HG02678 (cell line): ENCODE measurements around the gene PXDN.
"Not testable (repeated sequence)": the region's sequence is repeated elsewhere in the genome, so short reads cannot be mapped to it uniquely, and the experiment has no call there.

Source experiments
- ATAC-seq: cut with Tn5 transposase; IDR thresholded peaks from one replicate; pipeline ENCODE4 v1.9.1; 2021; ENCODE audit warnings: mild to moderate bottlenecking, moderate library complexity; ENCODE audit not compliant: unreplicated experiment

PXDN gene

DNA sequence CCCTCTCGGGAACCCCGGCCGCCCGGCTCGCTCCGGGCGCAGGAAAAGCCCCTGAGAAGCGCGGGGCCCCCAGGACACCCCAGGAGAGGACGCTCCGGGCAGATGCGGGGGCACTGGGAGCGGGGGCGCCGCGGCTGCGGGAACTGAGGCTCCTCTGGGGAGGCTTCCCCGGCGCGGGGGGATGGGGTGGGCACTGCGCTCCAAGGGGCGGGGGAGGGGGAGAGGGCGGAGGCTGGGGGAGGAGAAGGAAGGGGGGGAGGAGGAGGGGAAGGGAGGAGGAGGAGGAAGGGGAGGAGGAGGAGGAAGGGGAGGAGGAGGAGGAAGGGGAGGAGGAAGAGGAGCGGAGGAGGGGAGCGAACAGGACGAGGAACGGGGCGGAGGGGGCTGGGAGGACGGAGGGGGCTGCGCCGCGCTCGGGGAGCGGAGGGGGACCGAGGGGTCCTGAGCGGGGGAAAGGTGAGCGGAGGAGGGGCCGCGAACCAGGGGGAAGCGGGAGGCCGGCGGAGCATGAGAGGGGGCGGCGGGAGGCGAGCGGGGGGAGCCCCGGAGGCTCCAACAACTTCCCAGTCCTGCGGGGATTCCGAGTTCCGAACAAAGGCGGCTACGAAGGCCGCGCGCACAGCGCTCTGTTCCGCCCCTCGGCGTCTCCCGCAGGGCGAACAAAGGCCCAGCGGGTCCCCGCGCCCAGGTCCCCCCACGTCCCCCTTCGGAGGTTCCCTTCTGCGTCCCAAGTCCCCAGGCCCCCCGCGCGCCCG, 742 bp downstream of the PXDN start:
- no peak for ATAC-seq

DNA sequence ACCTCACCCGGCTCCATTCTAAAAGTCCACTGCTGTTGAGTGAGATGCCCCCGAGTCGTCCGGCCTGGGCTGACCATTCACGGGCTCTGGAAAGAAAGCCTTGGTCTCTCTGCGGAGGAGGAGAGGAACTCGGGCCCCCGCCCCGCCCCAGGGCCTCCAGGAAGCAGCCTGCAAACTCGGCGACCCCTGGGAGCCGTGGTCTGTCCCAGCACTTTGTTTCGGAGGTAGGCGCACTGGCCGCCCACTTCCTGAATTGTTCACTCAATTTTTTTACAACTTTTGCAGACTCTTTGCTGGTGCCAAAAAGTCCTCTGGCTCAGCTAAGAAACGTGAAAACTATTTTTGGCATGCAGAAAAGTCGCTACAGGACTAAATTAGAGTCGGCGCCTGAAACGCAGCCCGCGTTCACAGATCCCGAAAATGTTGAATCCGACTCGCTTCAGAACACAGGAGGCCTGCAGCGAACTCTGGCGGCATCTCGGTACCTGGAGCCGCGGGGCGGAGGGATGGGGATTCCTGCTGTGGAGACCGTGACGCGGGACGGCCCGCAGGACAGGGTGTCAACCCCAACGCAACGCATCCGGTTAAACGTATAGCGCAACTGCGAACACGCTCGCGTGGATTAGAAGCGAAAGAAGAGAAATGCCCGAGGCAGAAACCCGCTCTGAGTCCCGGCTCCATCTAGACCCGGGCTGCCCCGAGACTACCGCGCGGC, 1.5 kb downstream of the PXDN start:
- no peak for ATAC-seq

DNA sequence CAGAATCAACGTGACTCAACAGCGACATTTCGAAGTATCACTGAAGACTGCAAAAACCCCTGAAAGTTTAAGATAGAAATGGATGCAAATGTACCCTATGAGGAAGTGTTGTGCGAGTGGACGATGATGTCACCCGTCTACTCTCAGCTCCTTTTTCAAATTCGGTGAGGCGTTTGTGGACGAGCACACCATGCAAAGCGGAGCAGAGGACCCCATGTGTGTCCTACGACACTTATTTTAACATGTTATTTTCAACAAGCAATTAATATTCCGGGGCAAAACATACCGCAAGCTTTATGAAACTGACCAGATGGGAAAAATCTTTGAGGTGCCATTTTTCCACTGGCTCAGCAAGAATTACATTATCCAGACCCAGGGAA, 2.0 kb downstream of the PXDN start:
- ATAC-seq, result no peak

DNA sequence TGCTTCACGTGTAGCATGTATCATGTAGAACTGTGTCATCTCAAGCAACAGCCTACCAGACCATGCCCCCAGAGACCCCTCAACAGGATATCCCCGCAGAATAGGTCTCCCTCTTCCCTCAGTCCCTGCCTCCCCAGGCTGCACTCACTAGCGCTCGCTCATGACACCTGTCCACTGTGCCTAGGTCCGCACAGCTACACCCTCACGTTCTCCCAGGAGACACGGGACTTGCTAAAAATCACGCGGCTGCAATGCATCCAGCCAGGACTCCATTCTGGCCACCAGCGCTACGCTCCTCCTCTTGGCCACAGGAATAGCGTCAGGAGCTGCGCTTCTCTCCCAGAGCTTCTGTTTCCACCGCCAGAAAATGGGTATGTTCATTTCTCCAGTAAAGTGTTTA, 2.5 kb downstream of the PXDN start:
- no peak for ATAC-seq

DNA sequence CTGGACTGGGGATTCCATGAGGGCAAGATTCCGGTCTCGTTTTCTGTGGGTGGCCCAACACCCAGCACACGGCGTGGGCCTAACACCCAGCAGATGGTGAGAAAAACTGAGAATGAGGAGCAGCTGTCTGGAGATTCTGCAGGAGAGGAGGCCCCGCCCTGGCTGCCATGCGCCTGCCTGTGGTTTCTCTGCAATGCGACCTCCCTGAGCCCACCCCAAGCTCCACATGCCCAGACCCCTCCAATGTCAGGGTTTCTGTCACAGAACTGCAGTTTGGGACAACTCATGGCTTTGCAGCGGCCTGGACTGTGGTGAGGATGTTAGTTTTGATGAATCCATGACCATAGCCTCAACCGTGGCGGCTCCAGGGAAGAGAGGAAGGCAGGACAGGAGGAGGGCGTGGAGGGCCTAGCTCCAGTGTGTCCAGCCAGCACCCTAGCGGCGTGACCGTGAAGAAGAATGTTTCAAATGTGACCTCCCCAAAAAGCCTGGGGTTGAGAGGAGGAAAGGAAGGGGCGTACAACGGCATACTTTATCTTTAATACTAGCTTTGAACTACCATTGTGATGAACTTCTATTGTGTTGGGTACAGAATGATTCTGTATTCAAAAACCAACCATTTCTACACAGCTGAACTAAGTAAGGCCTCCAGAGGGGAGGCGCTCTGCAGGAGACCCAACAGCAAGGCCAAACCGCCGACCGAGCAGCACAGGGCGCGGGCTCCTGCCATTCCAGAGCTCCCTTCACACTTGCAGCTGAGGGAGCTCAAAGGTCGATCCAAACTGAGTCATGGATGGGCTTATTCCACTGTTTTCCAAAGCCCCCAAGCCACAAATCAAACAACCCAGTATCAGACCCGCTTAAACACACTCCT, 3.4 kb downstream of the PXDN start:
- ATAC-seq, result no peak

DNA sequence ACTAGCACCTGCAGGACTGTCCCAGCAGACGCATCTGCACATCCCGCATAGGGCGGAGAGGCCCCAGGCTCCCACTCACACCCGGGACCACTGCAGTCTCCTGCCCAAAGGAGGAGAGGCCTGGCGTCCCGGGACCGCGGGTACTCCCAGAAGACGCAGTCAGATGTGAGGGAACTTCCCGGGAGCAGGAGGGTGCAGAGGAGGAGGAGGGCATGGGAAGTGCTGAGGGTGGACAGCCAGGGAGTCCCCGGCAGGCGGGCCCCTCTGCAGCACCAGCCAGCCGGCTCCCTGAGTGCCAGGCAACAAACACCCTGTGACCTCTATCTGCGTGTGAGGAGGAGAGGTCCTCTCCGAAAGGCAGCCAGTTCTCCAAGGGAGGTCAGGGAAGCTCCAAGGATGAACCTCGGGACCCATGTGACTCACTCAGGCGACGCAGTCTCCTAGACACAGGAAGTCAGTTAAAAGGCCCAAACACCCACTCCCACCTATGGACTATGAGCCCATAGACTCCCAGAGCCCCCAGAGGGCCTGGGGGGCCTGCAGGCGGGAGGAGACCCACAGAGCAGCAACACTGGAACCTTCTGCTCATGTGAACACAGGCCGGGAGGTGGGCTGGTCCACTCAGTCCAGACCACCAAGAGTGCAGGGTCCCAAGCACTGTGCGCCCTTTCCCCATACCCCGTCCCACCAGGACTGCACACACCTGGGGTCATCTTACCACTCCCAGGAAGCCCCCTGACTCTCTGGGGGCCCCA, 4.2 kb downstream of the PXDN start:
- no peak for ATAC-seq

DNA sequence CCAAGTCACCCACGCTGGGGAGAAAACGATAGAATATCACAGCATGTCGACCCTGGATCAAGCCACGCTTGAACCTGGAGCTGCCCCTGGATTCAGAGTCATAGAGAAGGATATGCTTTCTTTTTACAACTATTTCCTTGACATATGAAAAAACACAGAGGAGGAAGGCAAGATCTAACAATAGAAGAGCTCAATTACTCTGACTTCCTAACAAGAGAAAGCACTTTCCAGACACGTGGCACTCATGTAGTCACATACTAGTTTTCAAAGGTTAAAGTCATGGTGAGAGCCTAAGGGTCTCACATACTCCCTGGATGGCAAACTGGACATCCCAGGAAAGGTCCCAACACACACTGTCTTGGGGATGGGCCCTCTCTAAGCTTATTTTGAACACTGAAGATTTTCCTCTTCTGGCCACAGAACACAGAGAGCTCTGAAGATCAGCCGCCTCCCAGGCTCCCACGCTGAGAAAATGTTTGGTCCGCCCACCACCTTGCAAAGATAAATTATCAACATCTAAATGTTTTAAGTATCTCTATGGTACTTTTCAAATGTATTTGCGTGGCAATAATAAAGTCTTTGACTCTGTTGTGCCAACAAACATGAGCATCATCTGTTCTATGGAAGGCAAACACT, 4.9 kb downstream of the PXDN start:
- no peak for ATAC-seq

DNA sequence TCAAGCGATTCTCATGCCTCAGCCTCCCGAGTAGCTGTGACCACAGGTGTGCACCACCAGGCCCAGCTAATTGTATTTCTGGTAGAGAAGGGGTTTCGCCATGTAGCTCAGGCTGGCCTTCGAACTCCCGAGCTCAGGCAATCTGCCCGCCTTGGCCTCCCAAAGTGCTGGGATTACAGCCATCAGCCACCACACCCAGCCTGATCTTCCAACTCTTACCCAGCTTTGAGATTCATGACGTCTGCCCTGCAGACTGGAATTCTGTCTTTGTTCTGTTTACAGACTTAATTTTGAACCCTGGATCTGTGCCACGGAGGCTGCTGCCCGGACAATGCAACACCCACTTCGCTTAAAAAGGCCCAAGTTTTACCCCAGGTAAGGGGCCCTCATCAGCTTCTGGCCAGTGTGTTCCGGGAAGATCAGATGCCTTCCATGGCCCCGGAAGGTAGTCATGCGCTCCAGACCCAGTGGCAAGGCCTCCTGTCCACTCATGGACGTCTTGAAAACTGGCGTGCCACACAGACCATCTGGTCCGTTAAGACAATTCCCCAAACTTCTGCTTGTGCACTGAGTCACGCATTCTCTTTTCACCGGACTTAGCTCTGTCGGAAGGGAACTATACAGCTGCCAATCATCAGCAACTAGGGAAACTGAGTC, 5.5 kb downstream of the PXDN start:
- no peak for ATAC-seq

DNA sequence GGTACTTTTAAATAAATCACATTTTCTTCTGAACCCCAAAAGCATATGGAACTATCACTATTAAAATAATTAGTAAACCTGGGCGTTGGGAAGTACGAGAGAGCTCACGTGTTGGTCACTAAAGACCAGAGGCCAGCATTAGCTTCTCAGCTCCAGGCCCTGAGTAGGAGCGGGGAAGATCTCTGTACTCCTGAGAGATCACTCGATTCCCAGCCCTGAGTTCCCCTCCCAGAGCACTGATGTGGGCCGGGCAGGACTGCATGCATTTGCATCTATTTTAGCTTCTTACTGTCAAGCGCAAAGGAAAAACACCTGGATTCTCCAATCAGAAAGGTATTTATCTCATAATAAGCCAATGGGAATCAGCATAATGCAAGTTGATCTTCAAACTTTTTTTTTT, 6.2 kb downstream of the PXDN start:
- ATAC-seq, result no peak

DNA sequence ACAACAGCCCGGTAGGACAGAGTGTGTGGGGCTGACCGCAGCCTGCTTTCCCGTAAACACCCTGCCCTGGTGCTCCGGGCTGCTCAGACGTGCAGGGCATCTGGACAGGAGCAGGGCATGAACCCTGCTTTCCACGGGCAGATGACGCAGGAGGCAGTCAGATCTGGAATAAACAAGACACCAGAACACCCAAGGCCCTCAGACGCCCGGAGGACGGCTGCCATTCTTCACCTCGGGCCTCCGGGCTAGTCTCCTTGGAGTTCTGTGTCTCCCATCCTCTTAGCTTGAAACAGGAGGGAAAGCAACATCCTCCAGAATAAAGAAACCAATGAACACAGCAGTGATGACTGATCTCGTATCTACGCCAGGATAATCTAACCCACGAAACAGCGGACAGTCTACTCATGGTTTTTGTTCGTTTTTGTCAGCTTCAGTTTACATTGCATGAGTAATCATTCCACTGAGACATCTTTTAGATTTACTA, 7.3 kb downstream of the PXDN start:
- no peak for ATAC-seq

DNA sequence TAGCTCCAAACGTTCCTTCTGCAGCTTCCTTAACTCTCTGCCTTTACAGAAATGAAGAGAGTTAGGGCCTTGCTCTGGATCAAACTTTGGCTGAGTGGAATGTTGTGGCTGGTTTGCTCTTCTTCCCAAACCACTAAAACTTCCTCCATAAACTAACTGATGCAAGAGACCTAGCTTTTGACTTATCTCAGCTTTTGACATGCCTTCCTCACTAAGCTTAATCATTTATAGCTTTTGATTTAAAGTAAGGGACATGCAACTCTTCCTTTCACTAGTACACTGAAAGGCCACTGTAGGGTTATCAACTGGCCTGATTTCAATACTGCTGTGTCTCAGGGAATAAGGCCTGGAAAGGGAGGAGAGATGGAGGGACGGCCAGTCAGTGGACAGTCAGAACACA, 8.3 kb downstream of the PXDN start:
- no peak for ATAC-seq

DNA sequence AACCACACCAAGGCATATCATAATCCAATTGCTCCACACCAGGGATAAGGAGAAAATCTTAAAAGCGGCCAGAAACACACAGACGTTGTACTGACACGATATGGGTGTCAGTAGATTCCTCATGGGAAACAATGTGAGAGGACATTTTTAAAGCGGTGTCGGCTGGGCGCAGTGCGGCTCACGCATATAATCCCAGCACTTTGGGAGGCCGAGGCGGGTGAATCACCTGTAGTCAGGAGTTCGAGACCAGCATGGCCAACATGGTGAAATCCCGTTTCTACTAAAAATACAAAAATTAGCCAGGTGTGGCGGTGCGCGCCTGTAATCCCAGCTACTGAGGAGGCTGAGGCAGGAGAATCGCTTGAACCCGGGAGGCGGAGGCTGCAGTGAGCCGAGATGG, 11.0 kb downstream of the PXDN start:
- ATAC-seq, result not testable (repeated sequence)

DNA sequence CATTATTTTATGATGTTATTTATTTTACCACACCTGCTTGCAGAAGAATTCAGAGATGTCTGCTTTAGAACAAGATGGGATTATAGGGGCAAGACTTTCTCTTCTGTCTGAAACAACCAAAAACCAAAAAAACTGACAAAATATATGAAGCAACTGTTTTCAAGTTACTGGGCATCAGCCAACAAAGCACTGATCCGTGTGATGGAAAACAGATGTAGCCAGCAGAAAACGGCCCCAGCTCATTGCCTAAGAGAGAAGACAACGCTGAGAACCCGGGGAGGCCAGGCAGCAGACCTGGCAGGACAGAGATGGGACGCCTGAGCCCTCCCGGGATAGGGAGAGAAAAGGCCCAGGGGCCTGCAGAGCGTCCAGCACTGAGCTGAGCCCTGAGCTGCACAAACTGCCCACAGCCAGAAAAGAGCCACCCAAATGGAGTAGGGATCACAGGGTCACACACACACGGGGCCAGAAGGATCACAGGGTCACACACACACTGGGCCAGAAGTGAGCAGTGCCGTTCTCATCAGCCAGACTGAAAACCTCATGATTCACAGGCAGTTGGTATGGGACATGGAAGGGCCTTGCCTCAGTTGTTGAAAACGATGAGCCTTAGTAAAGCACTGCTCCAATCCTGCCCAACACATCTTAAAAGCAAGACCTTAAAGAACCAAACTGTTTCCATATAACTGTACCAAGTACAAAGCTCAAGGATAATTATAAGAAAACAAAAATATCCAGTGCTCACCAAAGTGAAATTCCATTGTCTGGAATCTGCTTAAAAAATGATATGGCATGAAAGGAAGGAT, 12.1 kb downstream of the PXDN start:
- no peak for ATAC-seq

DNA sequence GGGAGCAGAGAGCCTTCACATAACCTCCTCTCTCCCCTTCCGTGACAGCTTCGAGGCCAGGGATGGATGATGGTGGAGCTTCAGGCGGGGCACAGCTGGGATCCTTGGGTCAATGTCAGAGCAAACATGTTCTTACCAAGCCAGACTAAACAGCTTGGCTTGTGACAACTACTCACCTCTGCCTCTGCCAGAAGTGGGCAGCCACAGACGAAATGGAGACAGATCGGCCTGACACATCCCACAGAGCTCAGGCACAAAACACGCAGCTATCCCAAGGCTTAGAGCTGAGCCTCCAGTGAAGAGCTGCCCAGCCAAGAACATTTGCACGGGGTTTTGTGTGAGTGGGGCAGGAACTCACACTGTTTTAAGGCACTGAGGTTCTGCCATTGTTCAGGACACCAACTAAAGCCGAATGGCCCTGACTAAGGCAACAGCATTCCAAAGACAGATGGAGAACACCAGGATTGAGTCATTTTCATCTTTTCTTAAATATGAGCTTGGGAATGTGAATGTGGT, 12.8 kb downstream of the PXDN start:
- ATAC-seq, result no peak

DNA sequence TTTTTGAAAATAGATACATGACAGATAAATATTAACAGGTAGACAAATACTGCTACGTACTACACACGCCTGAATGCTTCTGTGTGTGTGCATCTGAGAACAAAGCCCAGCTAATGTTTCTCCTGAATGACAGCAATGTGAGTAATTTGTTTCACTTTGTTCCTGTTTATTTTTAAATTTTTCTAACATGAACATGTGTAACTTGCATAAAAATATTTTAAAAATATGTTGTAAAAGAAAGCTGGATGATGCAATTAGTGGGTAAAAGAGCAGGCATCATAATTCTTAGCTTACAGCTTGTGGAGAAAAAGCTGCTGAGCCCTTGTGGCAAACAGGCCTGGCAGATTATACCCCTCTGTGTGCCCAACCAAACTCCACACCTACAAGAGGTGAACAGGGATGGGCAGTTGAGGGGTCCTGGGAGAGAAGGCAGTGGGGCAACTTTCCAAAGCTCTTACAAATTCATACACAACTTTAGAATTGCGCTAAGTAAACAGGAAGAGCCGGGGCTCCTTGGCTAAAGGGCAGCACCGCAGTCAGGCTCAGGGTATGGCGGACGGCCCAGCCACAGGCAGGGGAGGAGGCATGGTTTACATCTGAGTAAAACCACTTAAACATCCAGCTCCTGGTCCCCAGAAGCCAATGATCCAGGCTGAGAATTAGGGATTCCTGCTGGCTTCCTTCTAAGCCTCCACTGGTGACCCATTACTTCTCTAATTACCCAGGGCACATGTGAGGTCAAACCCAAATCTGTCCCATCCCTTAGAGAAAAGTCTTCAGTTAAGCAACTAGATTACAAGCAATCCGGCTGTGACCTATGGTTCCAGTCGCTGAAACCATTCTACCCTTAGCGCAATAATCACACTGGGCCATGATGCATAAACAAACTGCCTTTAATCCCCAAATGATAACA, 14.0 kb downstream of the PXDN start:
- ATAC-seq, result no peak

DNA sequence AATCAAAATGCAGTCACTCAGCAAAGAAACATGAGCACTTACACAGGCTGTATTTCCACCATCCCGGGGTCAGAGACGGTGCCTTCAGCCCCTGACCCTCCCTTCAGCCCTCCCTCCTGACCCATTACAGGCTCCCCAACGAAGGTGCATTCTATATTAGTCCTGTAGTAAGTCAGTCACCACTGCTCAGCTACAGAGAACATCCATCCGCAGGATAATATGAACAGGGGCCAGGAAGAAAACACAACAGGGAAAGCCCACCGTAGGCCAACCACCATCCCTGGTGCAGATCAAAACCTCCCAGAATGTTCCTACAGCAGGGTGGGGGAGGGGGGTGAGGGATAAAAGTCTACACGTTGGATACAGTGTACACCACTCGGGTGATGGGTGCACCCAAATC, 15.1 kb downstream of the PXDN start:
- ATAC-seq, result no peak

DNA sequence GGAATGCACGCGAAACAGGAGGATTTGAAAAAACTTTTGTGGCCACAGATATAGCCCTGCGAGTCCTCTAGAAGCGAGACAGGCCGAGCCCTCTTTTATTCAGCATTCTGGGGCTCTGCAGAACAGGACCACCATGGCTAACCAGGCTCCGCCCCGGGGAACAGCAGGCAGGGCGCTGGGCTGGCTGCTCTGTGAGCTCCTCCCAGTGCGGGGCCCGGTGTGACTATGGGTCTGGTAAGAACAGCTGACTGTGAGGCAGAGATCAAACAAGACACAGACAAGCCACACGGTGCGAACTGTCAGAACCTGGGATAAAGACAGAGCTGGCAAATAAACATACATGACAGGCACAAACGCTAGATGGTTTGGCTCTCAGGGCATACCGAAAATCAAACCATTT, 15.5 kb downstream of the PXDN start:
- ATAC-seq, result no peak
